OCI-LY7 (cell line): ENCODE data around the gene COMMD10. TPM values are rescaled to one million over a fixed set of nuclear protein-coding genes. Genes with fewer than 3 reads are reported as not detected.

Source experiments
- Bru-seq: library from RNA; stranded (reverse); fragments of 400-500 nt; gene quantifications from one replicate; lab custom pipeline; 2021; lab: Mats Ljungman, UMichigan
- BruChase-seq, 2 experiments: library from RNA; stranded (reverse); fragments of 400-500 nt; gene quantifications; one replicate each; lab custom pipeline; 2021; lab: Mats Ljungman, UMichigan
- BruUV-seq: library from RNA; stranded (reverse); fragments of 400-500 nt; replicated peaks from 2 replicates; lab custom pipeline; 2021; lab: Mats Ljungman, UMichigan
- CTCF ChIA-PET: fragments of 300-600 bp; sonication (Branson Sonifier 250); formaldehyde crosslinking; loops from one replicate; lab custom pipeline; 2022; ENCODE audit warnings: antibody characterized with exemption; ENCODE audit not compliant: unreplicated experiment; lab: Charles Lee
- POLR2A ChIA-PET: fragments of 300-600 bp; sonication (Branson Sonifier 250); formaldehyde crosslinking; loops from one replicate; lab custom pipeline; 2022; ENCODE audit warnings: antibody characterized with exemption; lab: Charles Lee
- DNase-seq: peaks from one replicate; pipeline ENCODE4 v3.0.0-alpha.2; 2015; ENCODE audit warnings: low spot score
- H2AFZ ChIP-seq: fragments of 200-600 bp; sonication (generic), shearing (Covaris generic); 2 replicates; pipeline ENCODE4 v1.6.1; 2014; ENCODE audit warnings: mild to moderate bottlenecking, antibody characterized with exemption, low read length, moderate library complexity
- H3K27ac ChIP-seq: fragments of 200-600 bp; sonication (generic); 2 replicates; pipeline ENCODE4 v1.5.1; 2014; ENCODE audit warnings: mixed run types, low read depth, mild to moderate bottlenecking, moderate library complexity, low read length, inconsistent platforms; ENCODE audit not compliant: poor library complexity, severe bottlenecking
- H3K36me3 ChIP-seq: fragments of 200-600 bp; sonication (generic); 2 replicates; pipeline ENCODE4 v1.6.1; 2014; ENCODE audit warnings: mild to moderate bottlenecking, antibody characterized with exemption, low read length, moderate library complexity, mixed read lengths; ENCODE audit not compliant: insufficient read depth
- H3K4me1 ChIP-seq: fragments of 200-600 bp; sonication (generic); 2 replicates; pipeline ENCODE4 v1.5.1; 2014; ENCODE audit warnings: mild to moderate bottlenecking, low read length; ENCODE audit not compliant: insufficient read depth, poor library complexity, severe bottlenecking
- H3K4me2 ChIP-seq: fragments of 200-600 bp; sonication (generic); 2 replicates; pipeline ENCODE4 v1.6.1; 2014; ENCODE audit warnings: mild to moderate bottlenecking, low read length
- H3K4me3 ChIP-seq: fragments of 200-600 bp; sonication (generic); 2 replicates; pipeline ENCODE4 v1.5.1; 2014; ENCODE audit warnings: mild to moderate bottlenecking, low read depth, low read length; ENCODE audit not compliant: poor library complexity, severe bottlenecking
- H3K79me2 ChIP-seq: fragments of 200-600 bp; sonication (generic); 2 replicates; pipeline ENCODE4 v1.6.1; 2016; ENCODE audit warnings: low read depth, mild to moderate bottlenecking, low read length, moderate library complexity, mixed read lengths; ENCODE audit not compliant: insufficient read depth
- H3K9me2 ChIP-seq: fragments of 200-600 bp; sonication (generic); 2 replicates; pipeline ENCODE4 v1.6.1; 2016; ENCODE audit warnings: mild to moderate bottlenecking, low read length, mixed read lengths; ENCODE audit not compliant: insufficient read depth
- H3K9me3 ChIP-seq: fragments of 200-600 bp; sonication (generic); 2 replicates; pipeline ENCODE4 v1.6.1; 2014; ENCODE audit warnings: mild to moderate bottlenecking, mixed run types, low read length, mixed read lengths
- H4K20me1 ChIP-seq: fragments of 200-600 bp; sonication (generic); 2 replicates; pipeline ENCODE4 v1.6.1; 2014; ENCODE audit warnings: mild to moderate bottlenecking, antibody characterized with exemption, low read length, moderate library complexity, mixed read lengths; ENCODE audit not compliant: insufficient read depth
- EZH2phosphoT487 ChIP-seq: fragments of 200-600 bp; sonication (generic); IDR thresholded peaks from 2 replicates; pipeline ENCODE4 v1.6.1; 2018; ENCODE audit warnings: low read depth, borderline replicate concordance, mild to moderate bottlenecking, mixed run types, antibody characterized with exemption, low read length, moderate library complexity, mixed read lengths
- intact Hi-C: fragments of 100-400 bp; cut with micrococcal nuclease; formaldehyde crosslinking; loops from one replicate; pipeline ENCODE4 v1.10.0; 2022; ENCODE audit not compliant: unreplicated experiment
- long read RNA-seq: library from polyadenylated mRNA; stranded (forward); transcript quantifications from one replicate; pipeline ENCODE4 v2.0.0, GENCODE V29; 2022
- total RNA-seq, 2 experiments: library from RNA; depleted of rRNA in 1 of 2; stranded (reverse); fragments of >200 nt in 1 of 2; shearing (Covaris generic) in 1 of 2; gene quantifications; 2 replicates each; pipeline ENCODE4 v1.2.3, GENCODE V29; 2014 to 2022
- TF ChIP-seq, protein P1 (sequence below): fragments of 200-600 bp; sonication (generic); conservative IDR thresholded peaks from 2 replicates; pipeline ENCODE4 v1.5.1; 2014; ENCODE audit warnings: mild to moderate bottlenecking, antibody characterized with exemption, low read length, moderate library complexity, mixed read lengths

COMMD10 gene
- total RNA-seq (2014; rRNA removed; shearing (Covaris generic)) (11.0 and 15.7 TPM in 2 replicates), total RNA-seq (2022) (11.7 and 15.0 TPM in 2 replicates), Bru-seq, nascent RNA (percentile 65 among the genes with signal in this experiment), BruChase-seq, experiment 1, labeled RNA remaining after a 6-hour chase (percentile 56 among the genes with signal in this experiment), BruChase-seq, experiment 2, labeled RNA remaining after a 2-hour chase (percentile 62 among the genes with signal in this experiment)
- long read RNA-seq, transcript COMMD10-201 (7 exons, 1,469 nt): major isoform, 23 of 34 reads
- long read RNA-seq, partial matches to known transcripts: 0 of 34 reads
- long read RNA-seq, other reads (novel, unspliced or antisense): 11 of 34 reads

DNA sequence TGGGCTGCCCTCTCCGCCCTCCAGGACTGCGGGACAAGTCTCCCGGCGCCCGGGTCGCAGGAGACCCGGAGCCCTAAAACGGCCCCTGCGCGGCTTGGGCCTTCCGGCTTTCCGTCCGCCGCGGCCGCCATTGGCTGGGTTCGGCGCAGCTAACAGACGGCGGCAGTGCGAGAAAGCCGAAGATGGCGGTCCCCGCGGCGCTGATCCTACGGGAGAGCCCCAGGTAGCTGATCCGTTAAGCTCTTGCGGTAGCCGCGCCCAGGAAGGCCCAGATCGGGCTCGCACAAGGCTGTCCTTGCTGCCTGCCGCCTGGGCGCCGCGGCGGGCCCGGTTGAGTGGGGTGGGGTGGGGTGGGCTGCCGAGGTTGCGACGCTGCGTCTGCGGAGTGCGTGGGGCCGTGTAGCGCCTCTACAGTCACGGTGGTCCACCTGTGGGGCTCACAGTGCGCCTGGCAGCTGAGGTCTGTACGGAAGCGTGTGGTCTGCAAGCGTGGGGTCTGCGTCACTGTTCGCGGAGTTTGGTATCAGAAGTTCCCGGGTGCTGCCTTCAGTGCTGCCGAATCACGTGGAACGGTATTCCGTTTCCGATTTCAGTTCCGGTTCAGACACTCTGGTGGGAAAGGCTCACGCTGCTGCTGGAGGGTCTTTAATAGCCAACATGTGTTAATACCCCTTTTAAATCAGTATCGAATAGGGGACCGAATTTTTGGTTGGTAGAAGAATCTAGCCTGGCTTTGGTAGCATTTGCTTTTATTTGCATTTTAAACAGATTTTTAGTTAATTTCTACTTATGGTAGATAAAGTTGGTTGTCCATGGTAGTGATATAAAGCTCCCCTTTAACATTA lies at the start of gene COMMD10:
Gene COMMD10, plus strand, starts transcription at position 155 of the 845 bp plus-strand sequence.
- Histone ChIP-seq H3K79me2 (peaks cover 5% of the 10 kb centered on the region; the same call in 1 of the 2 replicates), H3K27ac (no peak within 1 kb of the TSS), H3K4me3 (peak within 1 kb of the TSS; percentile 76), H3K9me3 (no peaks in the 10 kb centered on the region), H2AFZ (peak within 1 kb of the TSS; percentile 91), H3K4me2 (peak within 1 kb of the TSS; percentile 81), H3K4me1 (peaks cover 8% of the 10 kb centered on the region), H4K20me1 (no peaks in the 10 kb centered on the region), H3K9me2 (no peaks in the 10 kb centered on the region), H3K36me3 (peaks cover 8% of the 10 kb centered on the region; the same call in 1 of the 2 replicates)
- intact Hi-C loops: loop anchor here (2.0 to 5.0 kb wide), 2 partner anchors 244 to 543 kb away; partner anchors contain the start of genes AP3S1, ATG12 and FEM1C
- ChIA-PET POLR2A (interaction anchor here (0.6 to 2.1 kb wide), 7 partner anchors 8 to 821 kb away, joined by 3 to 8 read pairs (median 3); no protein-coding TSS in a partner anchor), CTCF (no interaction called here)
- DNase-seq: peak; percentile 76
- BruUV-seq: no TSS peak
- no peak for TF ChIP-seq EZH2phosphoT487
- TF ChIP-seq, protein P1, sequence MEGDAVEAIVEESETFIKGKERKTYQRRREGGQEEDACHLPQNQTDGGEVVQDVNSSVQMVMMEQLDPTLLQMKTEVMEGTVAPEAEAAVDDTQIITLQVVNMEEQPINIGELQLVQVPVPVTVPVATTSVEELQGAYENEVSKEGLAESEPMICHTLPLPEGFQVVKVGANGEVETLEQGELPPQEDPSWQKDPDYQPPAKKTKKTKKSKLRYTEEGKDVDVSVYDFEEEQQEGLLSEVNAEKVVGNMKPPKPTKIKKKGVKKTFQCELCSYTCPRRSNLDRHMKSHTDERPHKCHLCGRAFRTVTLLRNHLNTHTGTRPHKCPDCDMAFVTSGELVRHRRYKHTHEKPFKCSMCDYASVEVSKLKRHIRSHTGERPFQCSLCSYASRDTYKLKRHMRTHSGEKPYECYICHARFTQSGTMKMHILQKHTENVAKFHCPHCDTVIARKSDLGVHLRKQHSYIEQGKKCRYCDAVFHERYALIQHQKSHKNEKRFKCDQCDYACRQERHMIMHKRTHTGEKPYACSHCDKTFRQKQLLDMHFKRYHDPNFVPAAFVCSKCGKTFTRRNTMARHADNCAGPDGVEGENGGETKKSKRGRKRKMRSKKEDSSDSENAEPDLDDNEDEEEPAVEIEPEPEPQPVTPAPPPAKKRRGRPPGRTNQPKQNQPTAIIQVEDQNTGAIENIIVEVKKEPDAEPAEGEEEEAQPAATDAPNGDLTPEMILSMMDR: no peak

DNA sequence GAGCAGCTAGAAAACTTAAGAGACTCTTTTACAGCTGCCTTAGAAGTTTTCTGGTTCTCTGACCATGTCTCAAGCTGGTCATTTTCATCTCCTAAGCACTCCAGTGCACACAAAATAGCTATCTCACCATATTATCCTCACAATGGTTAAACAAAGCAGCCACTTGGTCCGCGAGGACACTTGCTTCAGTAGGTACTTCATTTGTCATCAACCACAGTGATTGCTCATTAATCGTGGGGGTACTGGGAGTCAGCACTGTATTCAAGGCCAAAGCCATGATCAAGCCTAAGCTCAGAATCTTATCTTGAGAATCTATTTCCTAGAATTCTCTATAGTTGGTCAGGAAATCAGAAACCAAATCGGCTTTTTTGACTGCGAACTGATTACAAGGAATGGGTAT lies 49.7 kb upstream of the COMMD10 start:
- ChIA-PET POLR2A (interaction anchor here (0.7 to 0.8 kb wide), 2 partner anchors 194 to 239 kb away, joined by 3 read pairs; partner anchors contain the start of gene ATG12), CTCF (no interaction called here)
- Histone ChIP-seq H3K4me2 (no peak overlapping the region), H2AFZ (peak overlapping the region; percentile 43; the same call in 1 of the 2 replicates), H3K4me1 (peaks cover 20% of the 10 kb centered on the region), H3K9me2 (no peaks in the 10 kb centered on the region), H4K20me1 (no peaks in the 10 kb centered on the region), H3K79me2 (no peaks in the 10 kb centered on the region), H3K36me3 (no peaks in the 10 kb centered on the region), H3K27ac (no peak overlapping the region), H3K9me3 (no peaks in the 10 kb centered on the region), H3K4me3 (no peak overlapping the region)
- intact Hi-C loops: loop anchor here (5.0 kb wide), 1 partner anchor 193 kb away; the partner anchor contains the start of genes AP3S1 and ATG12
- TF ChIP-seq EZH2phosphoT487: no peak
- TF ChIP-seq, protein P1: no peak
- BruUV-seq: no TSS peak
- DNase-seq: no peak
